HEK293T (cell line): Measurements from ENCODE around the gene HHAT.

Source experiments
- ARNT ChIP-seq: fragments of 450-650 bp; IDR thresholded peaks from 2 replicates; pipeline ENCODE4 v1.6.1; 2017; ENCODE audit warnings: mild to moderate bottlenecking
- BHLHE40 ChIP-seq: fragments of 450-650 bp; IDR thresholded peaks from 2 replicates; pipeline ENCODE4 v1.6.1; 2016; ENCODE audit warnings: mild to moderate bottlenecking, moderate library complexity, borderline replicate concordance
- CTBP1 ChIP-seq: fragments of 450-650 bp; IDR thresholded peaks from 2 replicates; pipeline ENCODE4 v1.6.1; 2016; ENCODE audit warnings: borderline replicate concordance
- ELF4 ChIP-seq: fragments of 450-650 bp; IDR thresholded peaks from 2 replicates; pipeline ENCODE4 v1.6.1; 2017; ENCODE audit warnings: antibody characterized with exemption
- FOXA1 ChIP-seq: fragments of 450-650 bp; IDR thresholded peaks from 2 replicates; pipeline ENCODE4 v1.6.1; 2016; ENCODE audit warnings: mild to moderate bottlenecking
- FOXK2 ChIP-seq: fragments of 450-650 bp; IDR thresholded peaks from 2 replicates; pipeline ENCODE4 v1.6.1; 2016; ENCODE audit warnings: mild to moderate bottlenecking
- FOXM1 ChIP-seq: fragments of 450-650 bp; IDR thresholded peaks from 2 replicates; pipeline ENCODE4 v1.6.1; 2017; ENCODE audit warnings: mild to moderate bottlenecking, borderline replicate concordance
- HDGF ChIP-seq: fragments of 450-650 bp; IDR thresholded peaks from 2 replicates; pipeline ENCODE4 v1.6.1; 2017; ENCODE audit warnings: antibody characterized with exemption, borderline replicate concordance
- L3MBTL2 ChIP-seq: fragments of 450-650 bp; conservative IDR thresholded peaks from 2 replicates; pipeline ENCODE4 v1.6.1; 2016; ENCODE audit warnings: mild to moderate bottlenecking
- SP1 ChIP-seq: fragments of 450-650 bp; IDR thresholded peaks from 2 replicates; pipeline ENCODE4 v1.6.1; 2017
- SUZ12 ChIP-seq: fragments of 450-650 bp; IDR thresholded peaks from 2 replicates; pipeline ENCODE4 v1.6.1; 2016; ENCODE audit warnings: mild to moderate bottlenecking
- TARDBP ChIP-seq: fragments of 450-650 bp; IDR thresholded peaks from 2 replicates; pipeline ENCODE4 v1.6.1; 2016

- no peak for TF ChIP-seq SUZ12
- no peak for TF ChIP-seq ELF4
- no peak for TF ChIP-seq TARDBP
- TF ChIP-seq HDGF: no peak
- no peak for TF ChIP-seq SP1
- TF ChIP-seq ARNT: no peak
- TF ChIP-seq CTBP1: no peak
- no peak for TF ChIP-seq FOXM1
- TF ChIP-seq FOXA1: no peak
- TF ChIP-seq FOXK2: no peak
- no peak for TF ChIP-seq L3MBTL2
- TF ChIP-seq BHLHE40: no peak
These were observed 50.0 kb downstream of the HHAT start for GRCh38 chr1:210378736-210379135.
